GM12865 (cell line): ENCODE results near the gene LOXL1.

ENCODE experiments used
- DNase-seq: peaks from one replicate; pipeline ENCODE4 v3.0.0; 2010; ENCODE audit warnings: low read depth
- H3K4me3 ChIP-seq: 2 replicates; pipeline ENCODE4 v1.5.1; 2011; ENCODE audit warnings: mild to moderate bottlenecking, low read depth, low read length, control low read depth
- CTCF ChIP-seq: IDR thresholded peaks from 2 replicates; pipeline ENCODE4 v1.5.1; 2011; ENCODE audit warnings: low read length, control low read depth, low read depth, inconsistent platforms; ENCODE audit not compliant: insufficient read depth; ENCODE audit errors: missing control alignments

Gene LOXL1

DNA sequence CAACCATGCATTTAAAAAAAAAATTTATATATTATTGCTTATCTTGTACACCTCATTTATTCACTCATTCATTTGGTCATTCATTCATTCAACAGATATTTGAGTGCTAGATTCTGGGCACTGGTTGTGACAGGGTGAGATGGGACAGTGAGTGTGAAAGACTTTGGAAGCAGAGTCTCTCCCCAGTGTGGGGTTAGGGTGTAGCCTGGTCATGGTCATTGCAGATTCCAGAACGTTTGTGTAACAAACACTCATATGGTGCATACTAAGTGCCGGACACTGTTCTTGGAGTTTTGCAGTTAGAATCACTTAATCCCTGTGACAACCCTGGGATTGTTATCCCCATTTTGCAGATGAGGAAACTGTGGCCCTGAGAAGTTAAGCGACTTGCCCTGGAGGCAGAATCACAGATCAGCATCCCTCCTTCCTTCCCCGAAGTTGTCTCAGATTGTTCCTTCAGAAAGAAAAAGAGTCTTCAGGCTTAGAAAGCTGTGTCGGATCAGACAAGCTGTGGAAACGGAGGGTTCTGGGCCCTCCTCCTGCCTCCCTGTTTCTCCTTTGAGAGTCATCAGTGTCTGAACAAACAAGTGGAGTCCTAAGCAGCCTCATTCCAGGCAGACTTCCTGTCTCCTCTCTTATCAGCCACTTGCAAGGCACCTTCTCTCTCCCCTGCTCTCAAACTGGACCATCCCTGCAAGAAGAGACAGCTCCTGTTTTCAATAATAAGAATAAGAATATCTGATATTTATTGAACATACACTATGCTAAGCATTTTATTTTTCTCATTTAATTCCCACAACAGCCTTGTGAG lies 6.3 kb downstream of the LOXL1 start:
- TF ChIP-seq CTCF = no peak
- DNase-seq = no peak
- no peak overlapping the region for H3K4me3 ChIP-seq

GRCh38 chr15:73934281-73934680 lies 8.0 kb downstream of the LOXL1 start:
- no peak for DNase-seq
- no peak for TF ChIP-seq CTCF
- no peak overlapping the region for H3K4me3 ChIP-seq

DNA sequence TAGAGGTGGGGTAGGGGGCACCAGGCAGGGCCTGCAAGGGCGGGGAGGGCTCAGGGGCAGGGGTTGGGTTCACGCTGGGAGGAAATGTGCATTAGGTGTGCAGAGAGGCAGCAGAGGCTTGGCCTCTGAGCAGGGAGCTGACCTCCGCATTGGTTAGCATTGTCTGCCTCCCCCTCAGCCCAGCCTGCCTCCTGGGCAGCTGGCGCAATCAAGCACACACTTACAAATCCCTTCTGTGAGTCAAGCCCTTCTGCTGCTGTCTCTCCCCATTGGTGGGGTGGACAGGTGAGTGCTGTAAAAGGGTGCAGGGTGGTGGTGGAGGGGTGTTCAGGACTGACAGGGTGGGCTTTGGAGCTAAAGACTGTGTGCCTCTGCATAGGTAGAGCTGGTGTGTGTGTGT lies 9.3 kb downstream of the LOXL1 start:
- no peak overlapping the region for H3K4me3 ChIP-seq
- TF ChIP-seq CTCF = no peak
- no peak for DNase-seq

DNA sequence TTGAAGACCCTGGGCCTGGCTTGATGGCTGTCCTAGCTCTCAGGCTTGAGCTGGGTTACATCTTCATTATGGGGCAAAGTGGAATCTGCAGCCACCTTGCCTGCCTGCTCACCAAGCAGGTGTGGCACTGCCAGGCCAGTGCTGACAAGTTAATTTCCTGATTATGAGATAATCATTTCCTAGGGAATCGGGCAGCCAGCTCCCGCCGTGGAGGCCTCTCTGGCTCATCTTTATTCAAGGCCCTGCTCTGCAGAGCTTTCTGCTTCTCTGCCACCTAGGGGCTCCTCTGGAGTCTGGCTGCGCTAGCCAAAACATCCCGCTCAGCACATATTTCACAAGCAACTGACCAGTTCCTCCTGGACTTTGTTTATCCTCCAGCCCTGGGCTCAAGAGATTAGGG lies 9.9 kb downstream of the LOXL1 start:
- TF ChIP-seq CTCF = no peak
- H3K4me3 ChIP-seq = no peak overlapping the region
- no peak for DNase-seq

GRCh38 chr15:73936588-73937290 lies 10.5 kb downstream of the LOXL1 start:
- H3K4me3 ChIP-seq = no peak overlapping the region
- DNase-seq = no peak
- no peak for TF ChIP-seq CTCF

DNA sequence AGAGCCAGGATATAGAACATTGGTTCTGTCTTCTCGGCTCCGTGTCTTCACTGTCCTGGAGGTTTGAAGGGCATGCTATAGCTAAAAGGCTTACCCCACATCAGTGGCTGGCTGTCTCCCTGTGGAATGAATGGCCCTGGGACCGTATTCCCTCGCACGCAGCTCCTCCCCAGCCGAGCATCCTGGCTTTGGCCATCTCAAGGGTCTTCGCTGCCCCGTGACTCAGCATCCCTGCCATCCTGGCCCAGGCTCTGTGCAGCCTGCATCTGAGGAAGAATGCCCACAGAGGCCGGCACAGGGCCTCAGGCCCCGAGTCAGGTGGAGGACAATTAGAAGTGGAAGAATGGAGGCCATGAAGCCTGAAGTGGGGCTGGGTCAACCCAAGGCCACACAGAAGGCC lies 11.0 kb downstream of the LOXL1 start:
- no peak for TF ChIP-seq CTCF
- DNase-seq = no peak
- H3K4me3 ChIP-seq = no peak overlapping the region
